ENCODE measurements around the gene OR6Y1. TPM values are rescaled to one million over a fixed set of nuclear protein-coding genes. Genes with fewer than 3 reads are reported as not detected.
A peak's percentile ranks its signal among the peaks of the same experiment; 100 is the strongest.

OR6Y1 gene
- total and polyA plus RNA-seq, 10 donors = not detected

DNA sequence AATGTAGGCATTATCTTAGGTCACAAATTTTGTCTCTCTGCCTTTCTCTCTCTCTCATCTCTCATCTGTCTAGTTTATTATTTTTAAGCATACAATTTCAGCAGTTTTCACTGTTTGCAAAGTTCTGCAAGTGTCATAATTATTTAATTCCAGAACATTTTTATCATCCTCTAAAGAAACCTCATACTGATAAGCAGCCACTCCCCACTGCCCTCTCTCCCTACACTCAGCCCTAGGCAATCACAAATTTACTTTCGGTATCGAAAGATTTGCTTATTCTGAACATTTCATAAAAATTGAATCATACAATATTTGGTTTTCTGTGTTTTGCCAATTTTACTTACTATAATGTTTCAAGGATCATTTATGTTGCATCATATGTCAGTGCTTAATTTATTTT is 16.6 kb downstream of the OR6Y1 start:
- intact Hi-C loops (cut with DNase I; ENCODE audit: low total_unique reads) = no loop called here
- Histone ChIP-seq H3K27ac (no peak overlapping the region), H3K9me3 (no peaks in the 10 kb centered on the region), H3K4me1 (no peaks in the 10 kb centered on the region), H3K36me3 (no peaks in the 10 kb centered on the region), H3K4me3 (no peak overlapping the region), H3K27me3 (replicated peaks in 1 of 7) (no peaks in the 10 kb centered on the region)
- WGBS, 5 donors = 93 to 100% (median 98%) methylated on average over 2 of the region's 2 CpGs
- no peak for DNase-seq
- TF ChIP-seq POLR2AphosphoS5 (IDR thresholded peaks at IDR 0.05) (no peak), POLR2A (IDR thresholded peaks at IDR 0.05) (no peak)
- TF ChIP-seq, protein P1, sequence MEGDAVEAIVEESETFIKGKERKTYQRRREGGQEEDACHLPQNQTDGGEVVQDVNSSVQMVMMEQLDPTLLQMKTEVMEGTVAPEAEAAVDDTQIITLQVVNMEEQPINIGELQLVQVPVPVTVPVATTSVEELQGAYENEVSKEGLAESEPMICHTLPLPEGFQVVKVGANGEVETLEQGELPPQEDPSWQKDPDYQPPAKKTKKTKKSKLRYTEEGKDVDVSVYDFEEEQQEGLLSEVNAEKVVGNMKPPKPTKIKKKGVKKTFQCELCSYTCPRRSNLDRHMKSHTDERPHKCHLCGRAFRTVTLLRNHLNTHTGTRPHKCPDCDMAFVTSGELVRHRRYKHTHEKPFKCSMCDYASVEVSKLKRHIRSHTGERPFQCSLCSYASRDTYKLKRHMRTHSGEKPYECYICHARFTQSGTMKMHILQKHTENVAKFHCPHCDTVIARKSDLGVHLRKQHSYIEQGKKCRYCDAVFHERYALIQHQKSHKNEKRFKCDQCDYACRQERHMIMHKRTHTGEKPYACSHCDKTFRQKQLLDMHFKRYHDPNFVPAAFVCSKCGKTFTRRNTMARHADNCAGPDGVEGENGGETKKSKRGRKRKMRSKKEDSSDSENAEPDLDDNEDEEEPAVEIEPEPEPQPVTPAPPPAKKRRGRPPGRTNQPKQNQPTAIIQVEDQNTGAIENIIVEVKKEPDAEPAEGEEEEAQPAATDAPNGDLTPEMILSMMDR (IDR thresholded peaks at IDR 0.05 in 8 of 11, conservative IDR thresholded peaks at IDR 0.05 in 3 of 11) = no peak

DNA sequence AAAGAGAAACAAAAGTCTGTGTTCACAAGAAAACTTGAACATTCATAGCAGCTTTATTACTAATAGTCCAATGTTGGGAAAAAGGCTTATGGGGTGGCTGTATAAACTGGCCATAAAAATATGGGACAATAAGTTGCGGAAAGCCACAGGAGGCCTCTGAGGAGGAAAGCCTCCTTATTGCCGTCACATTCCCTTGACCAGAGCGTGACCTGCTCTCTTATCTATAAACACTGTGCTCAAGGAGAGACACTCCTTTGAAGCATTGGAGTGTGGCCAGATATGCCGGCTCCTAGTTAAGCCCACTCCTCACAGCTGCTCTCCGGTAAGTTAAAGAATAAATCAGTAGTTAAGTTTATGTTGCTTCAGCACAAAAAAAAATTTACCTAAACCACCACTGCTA is 19.7 kb downstream of the OR6Y1 start:
- Histone ChIP-seq H3K4me3 (no peak overlapping the region), H3K27ac (no peak overlapping the region), H3K9me3 (no peaks in the 10 kb centered on the region), H3K27me3 (replicated peaks in 1 of 7) (no peaks in the 10 kb centered on the region), H3K36me3 (no peaks in the 10 kb centered on the region), H3K4me1 (no peaks in the 10 kb centered on the region)
- no peak for TF ChIP-seq POLR2AphosphoS5 (IDR thresholded peaks at IDR 0.05)
- no peak for TF ChIP-seq POLR2A (IDR thresholded peaks at IDR 0.05)
- TF ChIP-seq, protein P1 (IDR thresholded peaks at IDR 0.05 in 8 of 11, conservative IDR thresholded peaks at IDR 0.05 in 3 of 11) = no peak
- intact Hi-C loops (cut with DNase I; ENCODE audit: low total_unique reads) = no loop called here
- DNase-seq = no peak
- WGBS, 5 donors = 59 to 68% (median 61%) methylated on average over 5 of the region's 5 CpGs

DNA sequence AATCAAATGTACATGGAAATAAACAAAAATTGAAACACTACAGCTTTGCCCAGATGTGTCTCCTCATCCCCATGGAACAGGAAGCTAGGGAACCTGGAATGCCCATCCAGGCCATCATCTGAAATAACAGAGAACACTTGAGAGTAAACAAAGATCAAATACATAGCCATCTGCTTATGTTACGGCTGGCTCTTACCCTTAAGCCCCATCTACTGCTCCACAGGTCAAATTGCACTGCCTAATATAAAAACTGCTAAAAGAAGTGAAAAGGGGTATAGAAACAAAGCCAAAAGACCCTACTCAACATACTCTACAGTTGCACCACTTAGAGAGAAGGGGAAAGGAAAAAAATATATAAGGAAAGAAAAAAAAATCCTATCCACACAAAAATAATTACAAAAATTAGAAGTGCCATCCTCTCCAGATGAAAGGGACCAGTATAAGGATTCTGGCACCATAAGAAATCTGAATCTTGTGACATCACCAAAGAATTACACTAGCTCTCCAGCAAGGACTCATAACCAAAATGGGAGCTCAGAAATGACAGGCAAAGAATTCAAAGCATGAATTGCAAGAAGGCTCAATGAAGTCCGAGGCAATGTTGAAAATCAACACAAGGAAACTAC is 26.9 kb downstream of the OR6Y1 start:
- TF ChIP-seq POLR2A (IDR thresholded peaks at IDR 0.05) = no peak
- TF ChIP-seq, protein P1 (IDR thresholded peaks at IDR 0.05 in 8 of 11, conservative IDR thresholded peaks at IDR 0.05 in 3 of 11) = peak in 3 of 11 experiments; percentile 31 to 36 (median 36)
- intact Hi-C loops (cut with DNase I; ENCODE audit: low total_unique reads) = no loop called here
- H3K36me3 ChIP-seq = no peaks in the 10 kb centered on the region
- peaks cover 0 to 5% (median 0%) of the 10 kb centered on the region in 7 donors for H3K27me3 ChIP-seq (replicated peaks in 1 of 7)
- no peak for DNase-seq
- WGBS, 5 donors = 0 to 77% (median 40%) methylated on average over 2 of the region's 2 CpGs
- H3K9me3 ChIP-seq = peaks cover 0 to 29% (median 21%) of the 10 kb centered on the region in 8 donors
- no peaks in the 10 kb centered on the region for H3K4me1 ChIP-seq
- H3K4me3 ChIP-seq = no peak overlapping the region
- H3K27ac ChIP-seq = no peak overlapping the region

DNA sequence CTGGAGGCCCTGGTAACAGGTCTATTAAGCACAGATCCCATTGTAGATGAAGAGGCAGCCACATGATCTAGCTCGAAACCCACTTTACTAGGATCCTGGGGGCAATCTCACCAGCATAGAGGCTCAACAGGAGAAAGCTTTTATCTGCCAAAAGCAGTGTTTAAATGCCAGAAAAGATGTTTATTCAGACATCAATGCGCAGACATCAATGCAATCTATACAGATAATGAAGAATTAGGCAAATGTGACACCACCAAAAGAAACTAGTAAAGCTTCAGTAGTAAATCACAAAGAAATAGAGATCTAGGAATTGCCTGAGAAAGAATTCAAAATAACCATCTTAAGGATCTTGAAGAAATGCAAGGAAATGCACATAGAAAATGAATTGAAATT is 32.5 kb downstream of the OR6Y1 start:
- intact Hi-C loops (cut with DNase I; ENCODE audit: low total_unique reads) = no loop called here
- 72 to 94% (median 83%) methylated on average over 2 of the region's 2 CpGs for WGBS, 5 donors
- Histone ChIP-seq H3K27ac (no peak overlapping the region), H3K9me3 (peaks cover 0 to 8% (median 0%) of the 10 kb centered on the region in 8 donors), H3K4me3 (no peak overlapping the region), H3K36me3 (no peaks in the 10 kb centered on the region), H3K27me3 (replicated peaks in 1 of 7) (peaks cover 0 to 11% (median 0%) of the 10 kb centered on the region in 7 donors), H3K4me1 (no peaks in the 10 kb centered on the region)
- no peak for DNase-seq
- TF ChIP-seq, protein P1 (IDR thresholded peaks at IDR 0.05 in 8 of 11, conservative IDR thresholded peaks at IDR 0.05 in 3 of 11) = no peak
- no peak for TF ChIP-seq POLR2A (IDR thresholded peaks at IDR 0.05)
- TF ChIP-seq POLR2AphosphoS5 (IDR thresholded peaks at IDR 0.05) = no peak
